Stimulated activated CD8-positive, alpha-beta memory T cell treated with anti-CD3 and anti-CD28 coated beads, Interleukin-2, amount 100 ng/mL, for 1 hour (primary cell): ENCODE measurements around the gene HS6ST2.

Source experiments
- DNase-seq, 2 donors: peaks; one replicate each; pipeline ENCODE4 v3.0.0-alpha.2; 2020; ENCODE audit warnings: low read depth in 2 of 2

The HS6ST2 gene

DNA sequence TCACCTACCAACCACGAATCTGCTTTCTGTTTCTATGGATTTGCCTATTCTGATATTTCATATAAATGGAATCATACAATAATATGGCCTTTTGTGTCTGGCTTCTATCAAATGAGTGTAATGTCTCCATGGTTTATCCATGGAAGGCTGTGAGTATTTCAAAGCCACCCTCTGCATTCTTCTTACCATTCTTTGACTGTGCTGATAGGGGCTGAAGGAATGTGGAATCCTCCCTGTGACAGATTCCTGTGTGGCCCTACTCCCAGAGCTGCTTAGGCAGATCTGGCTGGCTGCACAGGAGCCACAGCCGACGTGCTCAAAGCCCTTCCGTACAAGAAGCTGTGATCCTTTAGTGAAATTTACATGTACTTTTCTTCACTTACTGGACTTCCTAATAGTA, 163.2 kb downstream of the HS6ST2 start:
- no peak for DNase-seq

DNA sequence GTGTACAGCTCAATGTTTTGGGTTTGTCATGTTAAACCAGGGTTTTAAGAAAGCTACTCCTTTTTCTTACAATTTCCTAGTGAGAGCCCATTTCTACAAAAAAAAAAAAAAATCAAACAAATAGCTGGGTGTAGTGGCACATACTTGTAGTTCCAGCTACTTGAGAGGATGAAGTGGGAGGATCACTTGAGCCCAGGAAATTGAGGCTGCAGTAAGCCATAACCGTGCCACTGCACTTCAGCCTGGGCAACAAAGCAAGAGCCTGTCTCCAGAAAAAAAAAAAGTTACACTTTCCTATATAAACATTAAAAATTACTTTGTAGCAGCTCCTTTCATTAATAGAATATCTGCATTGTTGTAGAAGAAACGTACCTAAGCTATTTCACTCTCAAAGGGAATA, 166.7 kb downstream of the HS6ST2 start:
- no peak for DNase-seq

DNA sequence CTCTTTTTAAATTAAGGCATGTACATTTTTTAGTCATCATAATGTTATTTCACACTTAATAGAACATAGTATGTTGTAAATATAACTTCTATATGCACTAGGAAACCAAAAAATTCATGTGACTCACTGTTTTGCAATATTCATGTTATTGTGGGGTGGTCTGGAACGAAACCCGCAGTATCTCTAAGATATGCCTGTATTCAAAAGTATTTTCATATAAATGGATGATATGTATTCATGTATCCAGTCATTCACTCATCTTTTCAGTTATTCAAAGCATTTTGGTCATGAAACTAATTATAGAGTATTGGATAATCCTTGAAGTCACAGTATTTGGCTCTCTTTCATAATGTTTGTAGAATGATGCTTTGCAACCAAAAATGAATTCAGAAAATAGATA, 168.1 kb downstream of the HS6ST2 start:
- DNase-seq: no peak

DNA sequence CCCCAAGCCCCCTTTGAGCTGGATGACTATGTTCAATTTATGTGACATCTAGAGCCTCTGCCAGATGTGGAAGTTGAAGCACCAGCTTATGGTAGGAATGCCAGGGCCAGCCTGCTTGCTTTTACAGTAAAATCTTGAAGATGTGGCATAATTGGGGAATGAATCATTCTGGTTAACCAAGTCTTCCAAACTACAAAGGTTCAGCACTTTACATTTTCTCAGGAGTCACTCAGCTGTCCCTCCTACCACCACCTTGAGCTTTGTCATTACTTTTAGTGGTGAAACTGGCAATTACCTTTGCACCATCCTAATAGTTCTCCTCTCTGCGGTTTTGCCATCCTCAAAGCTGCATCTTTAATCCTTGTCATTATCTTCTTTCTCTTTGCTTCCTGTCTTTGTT, 172.2 kb downstream of the HS6ST2 start:
- no peak for DNase-seq

DNA sequence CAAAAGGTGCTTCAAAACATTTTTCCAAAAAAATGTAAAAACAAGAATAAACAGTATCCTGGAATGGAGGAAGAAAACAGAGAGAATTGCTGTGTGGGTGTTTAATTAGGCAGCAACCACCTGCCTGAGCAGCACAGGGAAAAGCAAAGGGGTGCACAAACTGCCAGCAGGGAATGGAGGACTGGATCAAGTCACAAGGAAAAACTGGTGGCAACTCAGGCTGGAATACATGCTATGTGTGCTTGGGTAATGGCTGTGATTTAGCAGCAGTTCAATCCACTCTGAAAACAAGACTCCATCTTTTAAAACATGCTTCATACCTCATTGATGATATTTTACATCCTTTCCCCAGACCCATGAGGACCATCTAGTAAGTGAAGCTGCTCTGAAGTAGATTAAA, 179.5 kb downstream of the HS6ST2 start:
- no peak for DNase-seq

DNA sequence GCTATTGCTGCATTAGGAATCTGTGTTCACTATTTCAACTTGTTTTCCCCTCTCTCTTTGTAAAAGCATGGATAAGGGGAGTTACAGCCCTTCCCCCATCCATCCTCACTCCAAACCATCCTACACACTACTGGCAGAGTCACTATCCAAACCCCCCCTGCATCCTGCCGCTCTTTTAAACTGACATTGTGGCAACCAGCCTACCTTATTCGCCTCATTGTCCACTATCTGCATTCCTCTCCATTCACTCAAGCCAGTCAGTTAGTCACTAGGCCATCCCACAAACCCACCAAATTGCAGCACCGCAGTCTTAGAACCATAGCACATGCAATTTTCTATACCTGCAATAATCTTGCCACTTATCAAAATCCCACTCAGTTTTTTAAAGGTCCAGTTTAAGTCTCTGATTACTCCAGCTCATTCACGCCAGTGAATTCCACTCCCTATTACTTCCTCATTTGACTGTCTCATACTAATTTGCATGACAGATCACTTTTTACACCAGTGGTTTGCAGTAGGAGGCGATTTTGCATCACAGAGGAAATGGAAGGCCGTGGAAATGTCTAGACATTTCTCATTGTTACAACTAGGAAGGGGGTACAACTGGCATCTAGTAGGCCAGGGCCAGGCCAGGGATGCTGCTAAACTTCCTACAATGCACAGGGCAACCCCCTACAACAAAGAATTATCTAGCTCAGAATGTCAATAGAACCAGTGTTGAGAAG, 181.8 kb downstream of the HS6ST2 start:
- DNase-seq: no peak

DNA sequence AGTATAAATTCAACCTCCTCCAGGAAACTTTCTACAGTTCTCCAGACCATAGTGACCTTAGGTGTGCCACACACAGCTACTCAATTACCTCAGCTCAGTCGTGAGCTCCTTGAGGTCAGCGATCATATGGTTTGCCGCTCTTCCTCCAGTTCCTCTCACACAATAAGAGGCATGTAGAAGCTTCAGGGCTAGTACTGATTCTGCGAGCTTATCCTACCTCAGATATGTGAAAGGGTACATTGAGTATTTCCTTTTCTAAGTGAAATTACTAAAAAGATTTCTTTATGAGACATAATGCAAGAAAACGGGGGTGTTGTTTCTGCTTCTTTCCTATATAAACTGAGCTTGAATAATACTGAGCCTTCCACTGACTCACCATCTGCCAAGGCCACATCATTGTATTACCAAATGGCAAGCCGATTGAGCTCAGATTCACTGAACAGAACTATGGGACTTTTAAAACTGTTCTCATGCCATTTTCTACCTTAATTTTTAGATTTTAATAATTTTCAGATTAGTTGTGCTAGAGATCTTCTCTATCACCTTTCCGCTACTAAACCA, 183.1 kb downstream of the HS6ST2 start:
- no peak for DNase-seq

DNA sequence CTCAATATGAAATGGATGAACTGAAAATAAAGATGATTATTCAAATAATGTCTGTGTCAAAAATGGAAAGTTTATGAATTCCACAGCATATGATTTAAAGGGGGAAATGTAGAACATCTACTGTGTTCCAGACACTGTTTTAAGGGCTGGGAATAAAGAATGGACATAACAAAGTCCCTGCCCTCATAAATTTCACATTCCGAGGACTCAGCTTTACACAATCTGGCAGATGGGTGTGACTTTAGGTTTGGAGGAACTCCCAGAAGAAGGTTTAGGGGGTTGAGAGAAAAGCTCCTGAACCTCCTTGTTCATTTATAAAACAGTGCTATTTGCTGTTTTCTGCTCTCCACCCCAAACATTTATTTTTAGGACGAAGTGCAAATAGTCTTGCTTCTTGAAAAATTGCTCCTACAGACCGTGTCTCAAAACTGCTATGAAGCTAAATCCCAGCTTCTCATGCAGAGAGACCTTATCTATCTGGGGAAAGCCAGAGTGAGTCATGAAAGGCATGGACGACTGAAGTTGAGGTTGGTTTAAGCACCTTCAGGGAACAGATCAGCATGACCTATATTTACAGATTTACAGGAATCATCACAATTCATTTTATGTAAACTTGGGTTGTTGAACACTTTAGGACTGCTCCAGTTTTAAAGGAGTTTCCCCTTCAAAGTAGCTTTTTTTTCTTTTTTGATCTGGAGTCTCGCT, 184.3 kb downstream of the HS6ST2 start:
- DNase-seq: no peak

DNA sequence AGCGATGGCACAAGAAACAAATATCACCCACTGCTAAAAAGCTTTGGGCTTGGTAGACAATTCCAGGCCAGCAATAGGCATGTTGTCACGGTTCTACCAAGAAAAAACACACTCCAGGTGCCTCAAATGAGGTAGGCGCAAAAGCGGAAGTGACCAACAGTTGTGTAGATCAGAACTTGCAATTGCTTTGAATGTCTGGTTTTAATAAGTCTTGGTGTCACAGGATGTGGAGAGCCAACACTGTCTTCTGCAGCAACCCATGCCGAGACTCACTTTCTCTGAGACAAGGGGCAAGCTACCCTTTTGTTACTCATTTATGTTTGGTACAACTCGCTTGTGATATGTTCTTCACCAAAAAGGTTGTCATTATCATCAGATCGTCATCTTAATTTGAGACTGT, 188.8 kb downstream of the HS6ST2 start:
- DNase-seq: no peak

DNA sequence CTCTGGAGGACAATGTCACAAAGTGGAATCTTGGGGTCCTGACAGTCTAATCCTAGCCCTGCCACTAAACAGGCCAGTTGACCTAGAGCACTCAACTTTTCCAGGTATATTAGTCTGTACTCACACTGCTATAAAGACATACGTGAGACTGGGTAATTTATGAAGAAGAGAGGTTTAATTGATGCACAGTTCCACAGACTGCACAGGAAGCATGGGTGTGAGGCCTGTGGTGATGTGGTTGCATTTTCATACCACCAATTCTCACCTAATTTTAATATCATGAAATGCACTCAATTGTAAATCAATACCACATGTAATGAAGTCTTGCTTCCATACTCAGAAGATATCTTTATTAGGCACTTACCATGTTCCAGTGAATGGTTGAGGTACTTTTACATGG, 192.0 kb downstream of the HS6ST2 start:
- DNase-seq: no peak

DNA sequence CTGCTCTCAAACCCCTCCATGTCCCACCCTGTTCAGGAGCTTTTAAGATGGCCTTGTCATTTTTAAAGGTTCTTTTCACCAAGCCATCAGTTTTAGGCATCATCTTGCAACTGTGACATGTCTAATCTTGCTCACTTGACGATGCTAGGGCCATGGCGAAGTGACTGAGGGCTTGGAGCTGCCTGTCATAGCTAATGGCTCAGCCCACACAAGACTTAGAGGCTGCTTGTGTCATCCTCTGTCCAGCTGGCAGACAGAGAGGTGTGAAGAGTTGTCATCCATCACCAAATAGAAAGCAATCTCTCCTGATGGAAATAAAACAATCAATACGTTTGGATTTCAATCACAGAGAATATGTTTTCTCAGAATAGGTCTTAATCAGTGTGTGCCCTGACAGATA, 194.9 kb downstream of the HS6ST2 start:
- DNase-seq: no peak

DNA sequence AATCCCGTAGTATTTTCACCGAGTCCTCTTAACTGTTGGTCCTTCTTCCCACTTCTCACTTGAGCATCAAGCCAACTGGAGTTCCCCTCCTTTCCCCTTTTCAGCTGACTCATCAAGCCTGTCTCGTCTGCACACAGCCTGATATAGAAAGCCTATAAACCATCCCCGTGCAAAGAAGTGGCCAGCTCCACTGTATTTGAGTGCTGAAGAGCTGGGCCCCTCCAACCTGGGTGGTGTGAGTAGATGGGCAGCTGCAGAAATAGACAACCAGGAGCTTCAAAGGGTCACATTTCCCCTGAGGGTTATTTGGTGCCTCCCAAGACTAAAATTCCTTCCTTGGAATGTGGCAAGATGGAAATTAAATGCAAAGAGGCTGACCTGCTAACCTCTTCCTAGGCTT, 199.7 kb downstream of the HS6ST2 start:
- DNase-seq: no peak

DNA sequence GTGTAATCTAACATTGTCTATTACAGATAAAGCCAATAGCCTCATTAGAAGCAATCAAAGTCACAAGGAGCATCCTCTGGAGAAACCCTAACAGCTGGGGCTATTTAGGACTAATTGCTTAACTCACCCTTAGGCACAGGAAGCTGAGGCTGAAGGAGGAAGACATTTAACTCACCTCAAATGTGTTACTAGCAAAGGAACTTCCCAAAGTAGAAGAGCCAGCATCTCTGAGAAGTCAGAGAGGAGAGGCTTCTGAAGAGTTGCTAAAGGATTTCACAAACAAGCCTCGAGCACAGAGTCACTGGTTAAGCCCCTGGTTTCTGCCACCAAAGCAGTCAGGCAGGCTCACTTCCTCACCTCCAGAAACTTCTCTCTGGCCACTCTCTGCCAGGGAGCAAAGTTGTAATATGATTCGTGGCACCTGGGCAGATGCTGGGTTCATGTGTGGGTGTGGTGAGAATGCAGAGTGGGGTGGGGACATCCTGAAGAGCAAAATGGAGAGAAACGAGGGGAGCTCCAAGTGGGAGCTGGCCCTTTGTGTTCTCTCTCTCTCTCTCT, 201.3 kb downstream of the HS6ST2 start:
- no peak for DNase-seq

DNA sequence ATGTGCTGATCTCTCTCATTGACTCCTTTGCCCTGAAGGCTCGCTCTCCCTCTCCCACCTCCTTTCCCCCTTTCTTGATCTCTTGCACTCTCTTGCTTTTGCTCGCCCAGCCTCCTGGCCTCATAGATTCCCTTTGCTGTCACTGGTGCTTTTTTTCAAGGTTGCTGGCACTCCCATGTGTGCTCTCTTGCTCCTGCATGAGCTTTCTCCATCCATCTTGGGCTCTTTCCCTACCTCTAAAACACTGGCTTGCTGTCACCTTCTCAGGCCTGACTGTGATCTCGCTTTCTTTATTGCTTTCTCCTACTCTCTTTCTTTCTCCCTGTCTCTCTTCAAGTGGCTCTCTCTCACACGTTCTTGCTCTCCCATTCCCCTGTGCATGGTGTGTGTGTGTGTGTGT, 202.0 kb downstream of the HS6ST2 start:
- DNase-seq: no peak

DNA sequence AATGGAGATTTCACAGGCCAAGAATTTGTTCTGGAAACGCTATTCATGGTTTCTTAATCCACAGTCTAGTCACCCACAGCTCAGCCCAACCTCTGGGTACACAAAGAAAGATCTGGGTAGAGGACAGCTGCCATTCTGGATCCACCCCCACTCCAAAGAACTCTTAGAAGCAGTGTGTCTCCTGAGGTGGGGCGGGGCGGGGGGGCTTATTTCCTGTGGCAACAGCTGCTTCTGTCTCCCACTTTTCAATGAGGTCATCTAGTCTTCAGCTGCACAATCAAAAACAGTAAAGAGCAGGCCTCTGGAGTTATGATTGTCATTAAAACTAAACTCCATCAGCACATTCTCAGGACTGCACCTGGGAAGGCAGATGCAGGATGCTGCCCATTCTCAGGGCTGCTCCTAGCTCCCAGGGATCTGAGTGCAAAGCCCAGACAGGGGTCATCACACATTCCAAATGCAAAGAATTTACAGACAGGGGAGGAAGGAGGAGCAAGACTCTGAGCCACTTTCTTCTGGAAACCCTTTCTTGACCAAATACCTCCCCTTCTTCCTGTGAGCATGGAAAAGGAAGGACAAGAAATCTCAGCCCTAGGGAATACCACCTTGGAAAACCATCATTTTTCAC, 207.3 kb downstream of the HS6ST2 start:
- DNase-seq: no peak

DNA sequence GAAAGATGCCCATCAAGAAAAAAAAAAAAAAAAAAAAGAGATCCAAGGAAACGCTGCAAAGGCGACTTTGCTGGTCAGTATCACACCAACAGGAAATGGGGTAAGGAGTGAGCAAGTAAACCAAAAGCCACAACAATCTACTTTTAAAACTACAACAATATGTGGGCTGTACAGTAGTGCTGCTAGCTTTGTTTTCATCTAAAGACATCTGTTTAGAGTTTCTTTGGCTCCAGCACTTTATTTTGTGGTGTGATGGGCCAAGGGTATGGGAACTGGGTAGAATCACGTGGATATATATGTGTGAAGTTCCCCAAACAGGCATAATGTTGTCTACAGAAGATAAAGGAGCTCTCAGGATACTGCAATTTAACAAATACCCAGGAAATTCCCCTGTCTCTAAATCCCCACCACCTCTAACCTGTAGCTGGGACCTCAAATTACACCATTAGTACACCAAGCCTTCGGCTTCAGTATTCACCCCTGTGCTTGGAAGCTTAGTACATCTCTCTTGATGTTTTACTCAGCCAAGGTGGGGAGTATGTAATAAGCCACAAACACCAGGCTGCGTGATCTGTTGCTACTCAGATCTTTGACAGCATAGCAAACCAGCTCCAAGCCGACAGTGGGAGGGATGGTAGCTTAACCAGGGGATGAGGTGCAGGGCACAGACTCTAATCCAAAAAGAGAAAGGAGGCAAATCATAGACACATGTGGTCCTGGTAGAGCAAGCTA, 207.9 kb downstream of the HS6ST2 start:
- DNase-seq: no peak

DNA sequence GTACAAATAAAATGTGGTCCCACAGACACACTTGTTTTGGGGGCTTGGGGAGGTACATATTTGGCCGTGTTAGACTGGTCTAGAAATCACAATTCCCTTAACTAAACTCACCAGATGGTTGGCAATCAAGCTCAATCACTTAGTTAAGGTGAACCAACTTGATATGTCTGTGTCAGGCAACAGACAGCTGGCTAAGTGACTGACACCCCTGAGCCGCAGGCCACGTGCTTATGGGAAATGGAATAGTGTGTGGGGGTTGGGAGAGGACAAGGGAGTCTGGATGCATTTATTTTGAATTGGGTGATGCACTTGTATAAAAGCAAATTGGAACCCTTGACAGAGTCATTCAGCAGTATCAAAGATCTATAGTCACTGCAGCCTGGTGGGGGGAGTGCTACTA, 209.0 kb downstream of the HS6ST2 start:
- no peak for DNase-seq

DNA sequence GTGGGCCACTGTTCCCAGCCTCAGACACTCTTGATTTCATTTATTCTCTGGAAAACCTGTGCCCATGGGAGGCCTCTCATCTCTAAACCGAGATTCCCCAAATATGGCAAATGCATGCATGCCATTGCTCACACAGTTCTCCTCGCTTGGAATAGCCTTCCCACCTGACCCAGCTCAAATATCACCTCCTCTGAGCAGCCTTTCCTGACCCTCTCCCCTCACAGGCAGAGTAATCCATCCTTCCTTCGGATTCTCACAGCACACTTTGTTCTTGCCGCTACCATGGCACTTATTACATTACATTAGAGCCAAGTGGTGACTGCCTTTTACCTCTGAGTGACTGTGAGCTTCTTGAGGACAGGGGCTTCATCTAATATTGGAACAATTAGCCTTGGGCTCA, 209.5 kb downstream of the HS6ST2 start:
- no peak for DNase-seq

DNA sequence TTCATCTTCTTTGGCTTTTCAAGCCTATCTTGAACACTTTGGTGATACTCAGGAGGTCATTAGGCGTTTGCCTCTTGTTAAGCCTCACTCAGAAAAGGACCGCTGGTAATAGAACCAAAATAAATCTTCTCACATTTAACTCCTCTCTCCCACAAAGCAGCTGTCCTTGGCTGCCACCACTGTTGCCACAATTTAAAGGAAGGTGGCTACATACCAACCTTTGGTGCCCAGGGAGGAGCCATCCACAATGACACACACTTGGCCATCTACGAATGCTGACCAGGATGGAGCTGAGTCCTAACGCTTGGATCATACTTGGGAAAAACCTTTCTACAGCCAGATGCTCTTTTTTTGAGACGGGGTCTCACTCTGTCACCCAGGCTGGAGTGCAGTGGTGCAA, 210.2 kb downstream of the HS6ST2 start:
- no peak for DNase-seq

DNA sequence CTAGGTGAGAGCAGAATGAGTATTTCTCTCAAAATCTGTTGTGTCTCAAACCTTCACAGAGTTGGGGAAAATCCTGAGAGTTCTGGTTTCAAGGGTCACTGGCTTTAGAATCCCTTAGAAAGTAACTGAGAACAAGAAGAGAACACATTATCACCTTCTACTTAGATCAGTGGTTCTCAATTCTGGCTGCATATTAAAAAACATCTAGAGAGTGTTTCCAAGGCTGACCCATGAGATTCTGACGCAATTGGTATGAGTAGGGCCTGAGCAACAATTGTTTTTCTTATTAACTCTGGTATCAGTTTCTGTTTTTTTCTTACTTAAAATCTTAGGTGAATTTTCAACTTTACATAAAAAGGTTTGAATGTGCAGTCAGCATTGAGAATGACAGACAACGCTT, 212.8 kb downstream of the HS6ST2 start:
- DNase-seq: no peak

DNA sequence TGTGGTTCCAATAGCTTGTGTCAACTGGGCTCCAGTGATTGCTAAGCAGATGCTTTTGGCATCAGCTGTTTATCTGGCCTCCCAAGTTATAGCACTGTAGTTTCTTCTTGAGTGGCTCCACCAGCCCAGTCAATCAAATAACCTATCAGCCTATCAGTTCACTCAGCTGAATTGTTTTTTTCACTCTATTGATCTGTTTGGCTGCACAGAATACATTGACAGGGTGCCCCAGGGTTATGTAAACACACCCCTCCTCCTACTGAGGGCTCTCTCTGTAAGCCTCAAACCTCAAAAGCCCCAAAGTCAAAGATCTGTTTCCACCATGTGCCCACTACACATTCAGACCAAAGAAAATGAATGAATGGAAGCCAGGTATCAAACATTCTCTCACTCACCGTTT, 214.0 kb downstream of the HS6ST2 start:
- DNase-seq: no peak

DNA sequence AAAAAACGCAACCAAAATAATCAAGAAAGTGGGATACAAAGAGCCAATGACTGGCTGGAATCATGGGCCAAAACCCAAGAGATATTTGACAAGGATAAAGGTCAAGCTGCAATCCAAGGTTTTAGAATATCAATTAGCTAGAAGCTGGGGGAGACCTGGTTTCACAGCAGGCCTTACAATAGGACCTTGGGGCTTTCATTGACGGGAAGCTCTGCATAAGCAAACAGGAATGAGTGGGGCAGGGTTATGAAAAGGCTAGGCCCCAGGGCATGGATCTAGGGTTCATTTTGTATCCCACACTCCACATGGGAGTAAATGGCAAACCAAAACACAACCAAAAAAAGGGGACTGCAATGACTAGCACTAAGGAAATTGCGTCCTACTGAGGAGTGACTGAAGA, 215.3 kb downstream of the HS6ST2 start:
- DNase-seq: no peak
